H1 (cell line): ENCODE data around the gene NR1H3. TPM values are rescaled to one million over a fixed set of nuclear protein-coding genes. Genes with fewer than 3 reads are reported as not detected.

Experiments used
- CTCF ChIA-PET: fragments of 300-600 bp; sonication (Branson Sonifier 250); formaldehyde crosslinking; loops from one replicate; lab custom pipeline; 2021; ENCODE audit not compliant: partially characterized antibody; lab: Charles Lee
- POLR2A ChIA-PET: fragments of 300-600 bp; sonication (Branson Sonifier 250); formaldehyde crosslinking; loops from one replicate; lab custom pipeline; 2021; ENCODE audit warnings: inconsistent platforms; ENCODE audit not compliant: partially characterized antibody; lab: Charles Lee
- DNase-seq, 2 experiments: peaks; one replicate each; pipeline versions ENCODE4 v3.0.0 to v3.0.0-alpha.2; 2010 to 2022; ENCODE audit warnings: low spot score in 2 of 2, low read depth in 1 of 2, mixed read lengths in 1 of 2
- FAIRE-seq: peaks from 2 replicates; lab custom pipeline; 2011; peaks lifted over from hg19 to GRCh38; lab: Jason Lieb, UNC
- H2AFZ ChIP-seq: 2 replicates; pipeline ENCODE4 v1.8.1; 2012; ENCODE audit warnings: low read length, inconsistent platforms
- H2AK5ac ChIP-seq: 2 replicates; pipeline ENCODE4 v1.6.1; 2013; ENCODE audit warnings: low read depth, low read length
- H2BK120ac ChIP-seq: replicated peaks from 2 replicates; pipeline ENCODE3; 2013; ENCODE audit warnings: low read depth, low read length, inconsistent platforms
- H2BK12ac ChIP-seq: 2 replicates; pipeline ENCODE4 v1.6.1; 2013; ENCODE audit warnings: low read depth, low read length
- H2BK15ac ChIP-seq: 2 replicates; pipeline ENCODE4 v1.6.1; 2013; ENCODE audit warnings: low read length
- H2BK20ac ChIP-seq: 2 replicates; pipeline ENCODE4 v1.6.1; 2013; ENCODE audit warnings: low read length
- H2BK5ac ChIP-seq: 2 replicates; pipeline ENCODE4 v1.6.1; 2013; ENCODE audit warnings: low read depth, low read length
- H3K14ac ChIP-seq: 2 replicates; pipeline ENCODE4 v1.6.1; 2013; ENCODE audit warnings: inconsistent platforms; ENCODE audit not compliant: insufficient read length
- H3K18ac ChIP-seq: 2 replicates; pipeline ENCODE4 v1.6.1; 2013; ENCODE audit warnings: low read length; ENCODE audit errors: extremely low read depth
- H3K23ac ChIP-seq: 2 replicates; pipeline ENCODE4 v1.6.1; 2013; ENCODE audit warnings: inconsistent platforms; ENCODE audit not compliant: insufficient read length
- H3K23me2 ChIP-seq: 2 replicates; pipeline ENCODE4 v1.6.1; 2013; ENCODE audit warnings: low read depth, low read length
- H3K27ac ChIP-seq: 2 replicates; pipeline ENCODE4 v1.6.1; 2011; ENCODE audit warnings: low read depth, low read length, inconsistent platforms
- H3K27me3 ChIP-seq, 4 experiments: replicated peaks in 1 of 4; 1 replicate in 1 of 4; 2 replicates in 3 of 4; pipeline versions ENCODE4 v1.6.1 to v1.8.1; 2011 to 2013; ENCODE audit warnings: low read length in 3 of 4, mild to moderate bottlenecking in 3 of 4, inconsistent platforms in 2 of 4, mixed read lengths in 2 of 4, moderate library complexity in 1 of 4; ENCODE audit not compliant: control insufficient read depth in 3 of 4, insufficient read depth in 3 of 4; ENCODE audit errors: extremely low read depth in 1 of 4
- H3K36me3 ChIP-seq, 4 experiments: 2 replicates each; pipeline versions ENCODE4 v1.6.1 to v1.8.1; 2011 to 2013; ENCODE audit warnings: mild to moderate bottlenecking in 4 of 4, low read length in 3 of 4, moderate library complexity in 2 of 4, control low read depth in 1 of 4, inconsistent platforms in 1 of 4; ENCODE audit not compliant: insufficient read depth in 4 of 4, control insufficient read depth in 2 of 4
- H3K4ac ChIP-seq: replicated peaks from 2 replicates; pipeline ENCODE3; 2013; ENCODE audit warnings: low read length, low read depth, mixed read lengths, inconsistent platforms; ENCODE audit not compliant: insufficient read length
- H3K4me1 ChIP-seq, 4 experiments: replicated peaks in 1 of 4; 1 replicate in 1 of 4; 2 replicates in 3 of 4; pipeline versions ENCODE4 v1.6.1 to v1.8.1; 2011 to 2013; ENCODE audit warnings: low read length in 3 of 4, inconsistent platforms in 2 of 4, mixed read lengths in 1 of 4; ENCODE audit not compliant: insufficient read depth in 4 of 4, control insufficient read depth in 3 of 4
- H3K4me2 ChIP-seq, 2 experiments: 2 replicates each; pipeline versions ENCODE4 v1.6.1 to v1.8.1; 2011 to 2013; ENCODE audit warnings: low read depth in 2 of 2, low read length in 2 of 2, control low read depth in 1 of 2, inconsistent platforms in 1 of 2, mild to moderate bottlenecking in 1 of 2; ENCODE audit not compliant: insufficient read depth in 1 of 2
- H3K4me3 ChIP-seq, 4 experiments: fragments of 200-600, 300-600 bp in 1 of 4; sonication (generic), shearing (Covaris generic), sonication (Bioruptor Twin) in 1 of 4; 2 replicates each; pipeline versions ENCODE4 v1.5.1 to v1.8.1; 2011 to 2016; ENCODE audit warnings: low read length in 4 of 4, low read depth in 3 of 4, control low read depth in 2 of 4, inconsistent platforms in 2 of 4, mild to moderate bottlenecking in 2 of 4, mixed read lengths in 1 of 4, moderate library complexity in 1 of 4; ENCODE audit not compliant: insufficient read depth in 2 of 4; ENCODE audit errors: extremely low read depth in 1 of 4
- H3K56ac ChIP-seq: replicated peaks from 2 replicates; pipeline ENCODE3; 2013; ENCODE audit warnings: low read depth, mild to moderate bottlenecking, mixed read lengths, low read length, inconsistent platforms; ENCODE audit not compliant: insufficient read length
- H3K79me1 ChIP-seq: 2 replicates; pipeline ENCODE4 v1.6.1; 2013; ENCODE audit warnings: low read depth, low read length, control low read depth
- H3K79me2 ChIP-seq, 2 experiments: 2 replicates each; pipeline versions ENCODE4 v1.6.1 to v1.8.1; 2012 to 2013; ENCODE audit warnings: low read length in 2 of 2, mild to moderate bottlenecking in 2 of 2, inconsistent platforms in 1 of 2; ENCODE audit not compliant: insufficient read depth in 2 of 2, control insufficient read depth in 1 of 2
- H3K9ac ChIP-seq, 4 experiments: replicated peaks in 1 of 4; 1 replicate in 1 of 4; 2 replicates in 3 of 4; pipeline versions ENCODE4 v1.6.1 to v1.8.1; 2011 to 2013; ENCODE audit warnings: low read depth in 3 of 4, low read length in 3 of 4, control low read depth in 2 of 4, mild to moderate bottlenecking in 2 of 4, moderate library complexity in 2 of 4, inconsistent platforms in 1 of 4; ENCODE audit errors: extremely low read depth in 1 of 4
- H3K9me3 ChIP-seq, 2 experiments: 2 replicates each; pipeline versions ENCODE4 v1.6.1 to v1.8.1; 2012 to 2013; ENCODE audit warnings: mild to moderate bottlenecking in 2 of 2, moderate library complexity in 2 of 2, control low read depth in 1 of 2, inconsistent platforms in 1 of 2, low read depth in 1 of 2, low read length in 1 of 2, mixed read lengths in 1 of 2; ENCODE audit not compliant: insufficient read depth in 2 of 2
- H4K20me1 ChIP-seq, 2 experiments: replicated peaks in 1 of 2; 2 replicates each; pipeline versions ENCODE3 to v1.8.1; 2011 to 2013; ENCODE audit warnings: inconsistent platforms in 2 of 2, low read length in 2 of 2, mild to moderate bottlenecking in 1 of 2; ENCODE audit not compliant: insufficient read depth in 2 of 2, control insufficient read depth in 1 of 2
- H4K5ac ChIP-seq: 2 replicates; pipeline ENCODE4 v1.6.1; 2013; ENCODE audit warnings: low read length, low read depth, mixed read lengths, inconsistent platforms; ENCODE audit not compliant: insufficient read length
- H4K8ac ChIP-seq: 2 replicates; pipeline ENCODE4 v1.8.0; 2013; ENCODE audit warnings: mild to moderate bottlenecking, moderate library complexity, low read length, inconsistent platforms; ENCODE audit not compliant: insufficient read depth; ENCODE audit errors: extremely low read depth
- H4K91ac ChIP-seq: replicated peaks from 2 replicates; pipeline ENCODE3; 2013; ENCODE audit warnings: low read length, mixed read lengths, inconsistent platforms; ENCODE audit not compliant: insufficient read length
- EGR1 ChIP-seq: IDR thresholded peaks from 2 replicates; pipeline ENCODE4 v1.6.1; 2011; ENCODE audit warnings: low read depth, low read length, borderline replicate concordance
- POU5F1 ChIP-seq: IDR thresholded peaks from 2 replicates; pipeline ENCODE4 v1.6.1; 2011; ENCODE audit warnings: low read depth, mild to moderate bottlenecking, low read length, moderate library complexity
- RNF2 ChIP-seq: fragments of 200-900, 300-1000 bp; sonication (generic); IDR thresholded peaks from 2 replicates; pipeline ENCODE4 v1.7.1; 2016; ENCODE audit warnings: borderline replicate concordance, low read depth, mild to moderate bottlenecking, antibody characterized with exemption, low read length; ENCODE audit not compliant: poor library complexity, severe bottlenecking; ENCODE audit errors: missing control alignments
- TEAD4 ChIP-seq: IDR thresholded peaks from 2 replicates; pipeline ENCODE4 v1.6.1; 2012; ENCODE audit warnings: low read depth, low read length, inconsistent platforms, mixed read lengths
- WGBS, 2 experiments: shearing (Covaris generic) in 1 of 2; methylation state at CpG; one replicate each; pipeline versions ENCODE4 v1.1.6 to v1.1.7; 2013 to 2015; ENCODE audit warnings: low lambda C conversion rate in 2 of 2, mixed read lengths in 2 of 2, inconsistent platforms in 1 of 2, low coverage in 1 of 2, missing lambda C conversion rate in 1 of 2; ENCODE audit not compliant: insufficient replicate concordance in 2 of 2, insufficient coverage in 1 of 2, insufficient read length in 1 of 2; ENCODE audit errors: extremely low coverage in 1 of 2, missing lambda C conversion rate in 1 of 2; 5-methylcytosine and 5-hydroxymethylcytosine counted together
- polyA plus RNA-seq, 7 experiments: library from polyadenylated mRNA; depleted of rRNA in 3 of 7; stranded (reverse) in 5 of 7; unstranded in 2 of 7; fragments of >200 nt in 5 of 7; fragments of 200-250 nt in 2 of 7; gene quantifications; 1 replicate in 5 of 7; 2 replicates in 1 of 7; 4 replicates in 1 of 7; pipeline versions ENCODE4 v1.2.1 to v1.2.3, GENCODE V29; 2011 to 2013; ENCODE audit warnings: missing spikeins in 2 of 7, mixed read lengths in 2 of 7
- total RNA-seq: library from RNA; stranded (reverse); fragmentation: NEBNext Ultra II Directional; extraction: Animal tissue kit (Norgen Biotek cat#: 25700); gene quantifications from 2 replicates; pipeline ENCODE4 v1.2.1, GENCODE V29; 2021
- TF ChIP-seq, protein P1 (sequence below), 3 experiments: IDR thresholded peaks; 1 replicate in 2 of 3; 2 replicates in 1 of 3; pipeline versions ENCODE4 v1.5.1 to v1.6.1; 2011; ENCODE audit warnings: low read length in 3 of 3, mild to moderate bottlenecking in 3 of 3, inconsistent platforms in 2 of 3, low read depth in 1 of 3, moderate library complexity in 1 of 3; ENCODE audit not compliant: insufficient read depth in 1 of 3; ENCODE audit errors: control extremely low read depth in 1 of 3

Gene NR1H3
- total and polyA plus RNA-seq, 2 of the 8 experiments (the other 6 are each of a cell fraction or from before 2014, with no cell fraction given) = 19.9 to 42.1 TPM

- Histone ChIP-seq H3K27me3 (no peaks in the 10 kb centered on the region), H2BK120ac (no peak overlapping the region), H3K4ac (no peak overlapping the region), H2BK12ac (peak overlapping the region; percentile 55), H3K9me3 (no peaks in the 10 kb centered on the region), H3K4me3 (peak overlapping the region; percentile 79 to 98 (median 90); a peak in 7 of 8 replicates), H4K8ac (no peak overlapping the region), H3K18ac (no peak overlapping the region; the same call in 1 of the 2 replicates), H3K23ac (no peak overlapping the region), H3K23me2 (peaks cover 17% of the 10 kb centered on the region), H2AFZ (no peak overlapping the region), H2BK5ac (no peak overlapping the region; the same call in 1 of the 2 replicates), H4K20me1 (peaks cover 0 to 5% of the 10 kb centered on the region in 2 experiments), H3K4me2 (peak overlapping the region; percentile 93 to 100), H2BK15ac (peak overlapping the region; percentile 53; the same call in 1 of the 2 replicates), H2AK5ac (no peak overlapping the region), H3K79me2 (peaks cover 6 to 28% of the 10 kb centered on the region in 2 experiments; a peak in 3 of 4 replicates)
- 71% methylated on average over 12 of the region's 12 CpGs; no CpG with 5 or more reads in 1 of the 2 experiments for WGBS, 2 experiments
- POLR2A ChIA-PET = interaction anchor here (0.8 to 3.3 kb wide), 14 partner anchors 9 to 48 kb away, joined by 3 to 30 read pairs (median 12); partner anchors contain the start of genes ACP2 and NR1H3
- TF ChIP-seq EGR1 (no peak), RNF2 (no peak), TEAD4 (no peak), POU5F1 (no peak)
- TF ChIP-seq, protein P1, sequence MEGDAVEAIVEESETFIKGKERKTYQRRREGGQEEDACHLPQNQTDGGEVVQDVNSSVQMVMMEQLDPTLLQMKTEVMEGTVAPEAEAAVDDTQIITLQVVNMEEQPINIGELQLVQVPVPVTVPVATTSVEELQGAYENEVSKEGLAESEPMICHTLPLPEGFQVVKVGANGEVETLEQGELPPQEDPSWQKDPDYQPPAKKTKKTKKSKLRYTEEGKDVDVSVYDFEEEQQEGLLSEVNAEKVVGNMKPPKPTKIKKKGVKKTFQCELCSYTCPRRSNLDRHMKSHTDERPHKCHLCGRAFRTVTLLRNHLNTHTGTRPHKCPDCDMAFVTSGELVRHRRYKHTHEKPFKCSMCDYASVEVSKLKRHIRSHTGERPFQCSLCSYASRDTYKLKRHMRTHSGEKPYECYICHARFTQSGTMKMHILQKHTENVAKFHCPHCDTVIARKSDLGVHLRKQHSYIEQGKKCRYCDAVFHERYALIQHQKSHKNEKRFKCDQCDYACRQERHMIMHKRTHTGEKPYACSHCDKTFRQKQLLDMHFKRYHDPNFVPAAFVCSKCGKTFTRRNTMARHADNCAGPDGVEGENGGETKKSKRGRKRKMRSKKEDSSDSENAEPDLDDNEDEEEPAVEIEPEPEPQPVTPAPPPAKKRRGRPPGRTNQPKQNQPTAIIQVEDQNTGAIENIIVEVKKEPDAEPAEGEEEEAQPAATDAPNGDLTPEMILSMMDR (IDR thresholded peaks at IDR 0.05; ENCODE audit: control extremely low read depth in 1 of 3, insufficient read depth in 1 of 3, low read depth in 1 of 3, low read length in 3 of 3) = peak in 1 of 3 experiments; percentile 9; a peak in 1 of 4 replicates
- TF ChIP-seq, all 59 proteins: peak for 1
- Histone ChIP-seq H3K27ac (no peak overlapping the region), H2BK20ac (0 out of 2 replicates have a peak overlapping the region, but pooled peaks have one; percentile 61), H3K79me1 (no peaks in the 10 kb centered on the region; the same call in 1 of the 2 replicates), H3K9ac (peak overlapping the region in 3 of 4 experiments; percentile 95 to 97 (median 97); a peak in 5 of 7 replicates), H3K4me1 (peaks cover 0 to 10% (median 8%) of the 10 kb centered on the region in 4 experiments; a peak in 6 of 7 replicates), H3K56ac (no peak overlapping the region), H3K36me3 (peaks cover 9 to 18% (median 12%) of the 10 kb centered on the region in 4 experiments; a peak in 7 of 8 replicates), H4K91ac (no peak overlapping the region), H3K14ac (no peak overlapping the region), H4K5ac (no peak overlapping the region)
- DNase-seq (no peak), FAIRE-seq (no peak)
- CTCF ChIA-PET = interaction anchor here (0.7 to 21.5 kb wide), 10 partner anchors 11 to 160 kb away, joined by 3 to 247 read pairs (median 4); partner anchors contain the start of genes ACP2, ARFGAP2, NR1H3 and PACSIN3
Observed at GRCh38 chr11:47216121-47216798, 41.5 kb upstream of the NR1H3 start.
